ENCODE results near the gene PTPRD.

DNA sequence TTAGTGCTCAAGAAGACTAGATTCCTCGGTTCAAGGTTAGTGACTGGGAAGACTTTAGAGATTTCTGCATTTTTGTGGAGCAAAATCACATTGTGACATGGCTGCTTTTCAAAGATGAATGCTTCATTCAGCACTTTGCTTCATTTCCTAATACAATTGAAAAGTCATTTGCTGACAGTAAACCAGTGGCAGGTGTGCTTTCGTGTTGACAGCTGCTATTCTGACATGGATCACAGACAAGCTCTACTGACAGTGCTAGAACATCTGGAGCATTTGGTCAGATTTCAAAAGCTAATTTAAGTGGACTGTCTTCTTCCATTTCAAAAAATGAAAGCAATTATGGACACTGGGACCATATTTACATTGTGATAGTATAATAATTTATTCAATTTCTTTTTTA lies 1060.1 kb downstream of the PTPRD start:
- TF ChIP-seq, protein P1, sequence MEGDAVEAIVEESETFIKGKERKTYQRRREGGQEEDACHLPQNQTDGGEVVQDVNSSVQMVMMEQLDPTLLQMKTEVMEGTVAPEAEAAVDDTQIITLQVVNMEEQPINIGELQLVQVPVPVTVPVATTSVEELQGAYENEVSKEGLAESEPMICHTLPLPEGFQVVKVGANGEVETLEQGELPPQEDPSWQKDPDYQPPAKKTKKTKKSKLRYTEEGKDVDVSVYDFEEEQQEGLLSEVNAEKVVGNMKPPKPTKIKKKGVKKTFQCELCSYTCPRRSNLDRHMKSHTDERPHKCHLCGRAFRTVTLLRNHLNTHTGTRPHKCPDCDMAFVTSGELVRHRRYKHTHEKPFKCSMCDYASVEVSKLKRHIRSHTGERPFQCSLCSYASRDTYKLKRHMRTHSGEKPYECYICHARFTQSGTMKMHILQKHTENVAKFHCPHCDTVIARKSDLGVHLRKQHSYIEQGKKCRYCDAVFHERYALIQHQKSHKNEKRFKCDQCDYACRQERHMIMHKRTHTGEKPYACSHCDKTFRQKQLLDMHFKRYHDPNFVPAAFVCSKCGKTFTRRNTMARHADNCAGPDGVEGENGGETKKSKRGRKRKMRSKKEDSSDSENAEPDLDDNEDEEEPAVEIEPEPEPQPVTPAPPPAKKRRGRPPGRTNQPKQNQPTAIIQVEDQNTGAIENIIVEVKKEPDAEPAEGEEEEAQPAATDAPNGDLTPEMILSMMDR (IDR thresholded peaks at IDR 0.05; ENCODE audit: insufficient read depth, low read length, poor library complexity, severe bottlenecking), result no peak
- TF ChIP-seq EZH2phosphoT487 (conservative IDR thresholded peaks at IDR 0.05; ENCODE audit: low read length), result no peak
